K562 (cell line): ENCODE measurements around the gene NOA1. TPM values are rescaled to one million over a fixed set of nuclear protein-coding genes. Genes with fewer than 3 reads are reported as not detected.
A peak's percentile ranks its signal among the peaks of the same experiment; 100 is the strongest.

Experiments used
- ATAC-seq: fragments of 200-7000 bp; cut with Tn5 transposase; 3 replicates; pipeline ENCODE4 v1.9.1; 2020; ENCODE audit warnings: moderate library complexity
- BruUV-seq: library from RNA; stranded (reverse); fragments of 400-500 nt; replicated peaks from 2 replicates; lab custom pipeline; 2021; lab: Mats Ljungman, UMichigan
- CTCF ChIA-PET: fragments of 300-600 bp; formaldehyde crosslinking; extraction: SDS; loops from one replicate; lab custom pipeline; 2021; ENCODE audit warnings: low intra/inter-chr PET ratio; lab: Yijun Ruan, JAX
- POLR2A ChIA-PET: fragments of 300-600, 350-650 bp; sonication (Branson Sonifier 250); formaldehyde crosslinking; extraction: SDS; loops from one replicate; lab custom pipeline; 2021; ENCODE audit warnings: antibody characterized with exemption, inconsistent platforms; lab: Yijun Ruan, JAX
- DNase-seq, 4 experiments: peaks; one replicate each; pipeline versions ENCODE4 v3.0.0 to v3.0.0-alpha.2; 2011 to 2018; ENCODE audit warnings: low spot score in 3 of 4, mixed read lengths in 3 of 4; ENCODE audit errors: extremely low read depth in 1 of 4
- FAIRE-seq: peaks from 2 replicates; lab custom pipeline; 2011; peaks lifted over from hg19 to GRCh38; lab: Jason Lieb, UNC
- H2AFZ ChIP-seq: 2 replicates; pipeline ENCODE4 v1.6.0; 2011; ENCODE audit warnings: low read depth, low read length, control low read depth, inconsistent platforms
- H3K27ac ChIP-seq: fragments of 200-600 bp; 3 replicates; pipeline ENCODE4 v1.8.0; 2011; ENCODE audit warnings: low read depth, mild to moderate bottlenecking, control low read depth, inconsistent platforms, low read length, moderate library complexity, mixed read lengths; ENCODE audit errors: extremely low read depth
- H3K27me3 ChIP-seq, 2 experiments: fragments of 300-600 bp in 1 of 2; 2 replicates in 1 of 2; 3 replicates in 1 of 2; pipeline versions ENCODE4 v1.6.0 to v1.8.0; 2011; ENCODE audit warnings: inconsistent platforms in 2 of 2, low read length in 2 of 2, mild to moderate bottlenecking in 1 of 2, mixed read lengths in 1 of 2, moderate library complexity in 1 of 2; ENCODE audit not compliant: control insufficient read depth in 2 of 2, insufficient read depth in 2 of 2
- H3K36me3 ChIP-seq: fragments of 300-600 bp; 3 replicates; pipeline ENCODE4 v1.8.0; 2011; ENCODE audit warnings: mild to moderate bottlenecking, low read length, inconsistent platforms; ENCODE audit not compliant: control insufficient read depth, insufficient read depth
- H3K4me1 ChIP-seq, 2 experiments: fragments of 200-600 bp in 1 of 2; replicated peaks in 1 of 2; 2 replicates in 1 of 2; 3 replicates in 1 of 2; pipeline versions ENCODE4 v1.5.1 to v1.8.0; 2011; ENCODE audit warnings: inconsistent platforms in 2 of 2, low read length in 2 of 2, mild to moderate bottlenecking in 1 of 2, mixed read lengths in 1 of 2, moderate library complexity in 1 of 2; ENCODE audit not compliant: control insufficient read depth in 2 of 2, insufficient read depth in 2 of 2
- H3K4me2 ChIP-seq: 2 replicates; pipeline ENCODE4 v1.6.1; 2011; ENCODE audit warnings: low read length, control low read depth, inconsistent platforms, mixed read lengths; ENCODE audit not compliant: insufficient read depth
- H3K4me3 ChIP-seq: fragments of 200-600 bp; sonication (generic), shearing (Covaris generic); 2 replicates; pipeline ENCODE4 v1.5.1; 2016; ENCODE audit warnings: control low read depth, inconsistent platforms
- H3K79me2 ChIP-seq: fragments of 200-600 bp; 3 replicates; pipeline ENCODE4 v1.8.0; 2011; ENCODE audit warnings: low read length, inconsistent platforms; ENCODE audit not compliant: control insufficient read depth, insufficient read depth
- H3K9ac ChIP-seq, 2 experiments: 2 replicates each; pipeline versions ENCODE4 v1.6.0 to v1.6.1; 2011; ENCODE audit warnings: low read depth in 2 of 2, low read length in 2 of 2, control low read depth in 1 of 2, inconsistent platforms in 1 of 2, mild to moderate bottlenecking in 1 of 2, mixed read lengths in 1 of 2; ENCODE audit not compliant: insufficient read depth in 1 of 2
- H3K9me1 ChIP-seq: one replicate; pipeline ENCODE4 v1.6.0; 2011; ENCODE audit warnings: inconsistent platforms, mild to moderate bottlenecking, low read length, moderate library complexity; ENCODE audit not compliant: control insufficient read depth, insufficient read depth
- H3K9me3 ChIP-seq: replicated peaks from 2 replicates; pipeline ENCODE4 v1.5.1; 2011; ENCODE audit warnings: low read depth, low read length, inconsistent platforms; ENCODE audit not compliant: control insufficient read depth, insufficient read depth
- H4K20me1 ChIP-seq: replicated peaks from 2 replicates; pipeline ENCODE4 v1.6.1; 2011; ENCODE audit warnings: low read length, inconsistent platforms, mixed read lengths; ENCODE audit not compliant: control insufficient read depth, insufficient read depth
- ARID3B ChIP-seq: fragments of 250-450 bp; sonication (Bioruptor Pico); IDR thresholded peaks from 2 replicates; pipeline ENCODE4 v1.4.0; 2020; ENCODE audit warnings: borderline replicate concordance
- CUX1 ChIP-seq: fragments of 200-800 bp; sonication (Bioruptor generic); IDR thresholded peaks from 2 replicates; pipeline ENCODE4 v1.6.1; 2016; ENCODE audit warnings: missing genetic modification characterization, missing compliant biosample characterization
- ZKSCAN8 ChIP-seq: fragments of 200-800 bp; sonication (Bioruptor generic); IDR thresholded peaks from 2 replicates; pipeline ENCODE4 v1.6.1; 2016; ENCODE audit warnings: missing genetic modification characterization, missing compliant biosample characterization
- WGBS: fragments of 100-300 bp; shearing (Covaris generic); methylation state at CpG from one replicate; pipeline ENCODE4 v1.1.6; 2016; ENCODE audit warnings: low coverage, mixed read lengths; ENCODE audit not compliant: insufficient coverage; ENCODE audit errors: missing lambda C conversion rate; 5-methylcytosine and 5-hydroxymethylcytosine counted together
- in situ Hi-C: fragments of 300-500 bp; cut with MboI; formaldehyde crosslinking; loops from 4 replicates; pipeline ENCODE4 v1.15.0; 2018; ENCODE audit warnings: inconsistent platforms, mixed read lengths
- intact Hi-C: fragments of 100-400 bp; cut with micrococcal nuclease; formaldehyde crosslinking; loops from 2 replicates; pipeline ENCODE4 v1.14.2; 2022
- polyA plus RNA-seq, 8 experiments: library from polyadenylated mRNA; depleted of rRNA in 4 of 8; stranded (reverse) in 5 of 8; unstranded in 3 of 8; fragments of >200 nt; fragmentation: Nextera tagmentation in 2 of 8; fragmentation: Illumina TruSeq in 1 of 8; extraction: Ambion mirVana in 2 of 8; extraction: Trizol in 1 of 8; gene quantifications; 2 replicates each; pipeline versions ENCODE4 v1.2.1 to v1.2.3, GENCODE V29; 2011 to 2014; ENCODE audit warnings: inconsistent platforms in 1 of 8, missing spikeins in 1 of 8
- total RNA-seq, 7 experiments: library from RNA; depleted of rRNA in 6 of 7; stranded (reverse); fragments of >200 nt in 6 of 7; fragmentation: Illumina TruSeq in 2 of 7; extraction: Trizol in 2 of 7; gene quantifications; 2 replicates each; pipeline versions ENCODE4 v1.2.1 to v1.2.3, GENCODE V29; 2011 to 2021; ENCODE audit warnings: low replicate concordance in 1 of 7

NOA1 gene
- total and polyA plus RNA-seq, 9 of the 15 experiments (the other 6 are each of a cell fraction or from before 2014, with no cell fraction given): 2.6 to 26.6 (median 16.7) TPM

- H3K27me3 ChIP-seq: no peaks in the 10 kb centered on the region
- no peak overlapping the region for H3K9ac ChIP-seq
- ChIA-PET CTCF (no interaction called here), POLR2A (interaction anchor here (1.3 kb wide), 1 partner anchor 15 kb away, joined by 3 read pairs; no protein-coding TSS in a partner anchor)
- in situ Hi-C loops (no loop called here), intact Hi-C loops (no loop called here)
- 96% methylated on average over 7 of the region's 7 CpGs for WGBS
- no peak for TF ChIP-seq ZKSCAN8 (CRISPR knock-in tag)
- TF ChIP-seq CUX1 (CRISPR knock-in tag): no peak
- no peak for TF ChIP-seq ARID3B (CRISPR knock-in tag)
- ATAC-seq (no peak), FAIRE-seq (no peak), DNase-seq (no peak)
- no peak overlapping the region for H3K4me2 ChIP-seq
- BruUV-seq: TSS peak; percentile 11
- peaks cover 89% of the 10 kb centered on the region for H3K36me3 ChIP-seq
- no peak overlapping the region for H3K4me3 ChIP-seq
- no peak overlapping the region for H3K27ac ChIP-seq
- no peaks in the 10 kb centered on the region for H4K20me1 ChIP-seq
- peaks cover 20% of the 10 kb centered on the region; the same call in 2 of the 3 replicates for H3K79me2 ChIP-seq
- H3K4me1 ChIP-seq: no peaks in the 10 kb centered on the region
- no peak overlapping the region for H2AFZ ChIP-seq
- no peaks in the 10 kb centered on the region for H3K9me3 ChIP-seq
- H3K9me1 ChIP-seq: no peaks in the 10 kb centered on the region
Measured at GRCh38 chr4:56995525-56995924, 18.1 kb upstream of the NOA1 start.
